Prostate gland (tissue), 2 donors: ENCODE results near the gene CCR9.

ENCODE experiments used
- POLR2A ChIP-seq: fragments of 450-650 bp; IDR thresholded peaks from one replicate; pipeline ENCODE4 v1.6.1; 2016; ENCODE audit warnings: antibody characterized with exemption, mild to moderate bottlenecking
- TF ChIP-seq, protein P1 (sequence below), 4 experiments: fragments of 200-600 bp in 2 of 4; fragments of 450-650 bp in 2 of 4; sonication (generic) in 2 of 4; IDR thresholded peaks; 1 replicate in 3 of 4; 2 replicates in 1 of 4; pipeline ENCODE4 v1.5.1; 2016 to 2019; ENCODE audit warnings: antibody characterized with exemption in 4 of 4, mild to moderate bottlenecking in 2 of 4, moderate library complexity in 2 of 4

DNA sequence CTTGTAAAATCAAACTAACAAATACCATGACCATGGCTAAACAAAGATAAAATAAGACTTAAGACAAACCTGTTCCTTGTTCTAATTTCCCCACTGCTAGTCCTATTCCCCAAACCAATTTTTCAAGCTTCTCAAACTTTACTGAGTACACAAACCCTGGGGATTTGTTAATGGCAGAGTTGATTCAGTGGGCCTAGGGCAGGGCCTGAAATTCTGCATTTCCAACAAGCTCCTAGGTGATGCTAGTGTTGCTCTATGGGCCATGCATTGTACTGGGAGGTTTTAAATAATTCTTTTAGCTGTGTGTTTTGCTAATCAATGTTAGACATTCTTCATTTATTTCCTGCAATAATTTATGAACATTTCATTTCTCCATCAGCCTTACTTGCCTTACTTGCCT, 13.3 kb upstream of the CCR9 start:
- TF ChIP-seq, protein P1, sequence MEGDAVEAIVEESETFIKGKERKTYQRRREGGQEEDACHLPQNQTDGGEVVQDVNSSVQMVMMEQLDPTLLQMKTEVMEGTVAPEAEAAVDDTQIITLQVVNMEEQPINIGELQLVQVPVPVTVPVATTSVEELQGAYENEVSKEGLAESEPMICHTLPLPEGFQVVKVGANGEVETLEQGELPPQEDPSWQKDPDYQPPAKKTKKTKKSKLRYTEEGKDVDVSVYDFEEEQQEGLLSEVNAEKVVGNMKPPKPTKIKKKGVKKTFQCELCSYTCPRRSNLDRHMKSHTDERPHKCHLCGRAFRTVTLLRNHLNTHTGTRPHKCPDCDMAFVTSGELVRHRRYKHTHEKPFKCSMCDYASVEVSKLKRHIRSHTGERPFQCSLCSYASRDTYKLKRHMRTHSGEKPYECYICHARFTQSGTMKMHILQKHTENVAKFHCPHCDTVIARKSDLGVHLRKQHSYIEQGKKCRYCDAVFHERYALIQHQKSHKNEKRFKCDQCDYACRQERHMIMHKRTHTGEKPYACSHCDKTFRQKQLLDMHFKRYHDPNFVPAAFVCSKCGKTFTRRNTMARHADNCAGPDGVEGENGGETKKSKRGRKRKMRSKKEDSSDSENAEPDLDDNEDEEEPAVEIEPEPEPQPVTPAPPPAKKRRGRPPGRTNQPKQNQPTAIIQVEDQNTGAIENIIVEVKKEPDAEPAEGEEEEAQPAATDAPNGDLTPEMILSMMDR (IDR thresholded peaks at IDR 0.05) = no peak
- no peak for TF ChIP-seq POLR2A
